NCI-H2107 treated with DMSO at 0.1 percent for 48 hours (cell line): Measurements from ENCODE around the gene SHISA3.

Experiments
- DNase-seq: peaks from one replicate; lab custom pipeline; 2025; ENCODE audit not compliant: unreplicated experiment; lab: John Stamatoyannopoulos, UW

Gene SHISA3

DNA sequence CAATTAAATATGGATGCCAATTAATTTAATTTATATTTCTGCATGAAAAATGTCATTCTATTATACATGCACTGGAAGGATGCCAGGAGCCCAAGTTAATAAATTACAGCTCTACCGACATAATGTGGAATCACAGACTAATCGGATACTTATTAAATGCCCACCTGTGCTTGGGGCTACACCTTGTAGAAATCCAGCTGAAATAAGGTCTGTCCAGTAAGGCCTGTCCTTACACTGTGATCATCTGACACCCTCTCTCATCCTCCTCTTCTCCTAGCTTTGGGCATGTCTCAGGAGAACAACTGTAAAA, 6.0 kb upstream of the SHISA3 start:
- no peak for DNase-seq

DNA sequence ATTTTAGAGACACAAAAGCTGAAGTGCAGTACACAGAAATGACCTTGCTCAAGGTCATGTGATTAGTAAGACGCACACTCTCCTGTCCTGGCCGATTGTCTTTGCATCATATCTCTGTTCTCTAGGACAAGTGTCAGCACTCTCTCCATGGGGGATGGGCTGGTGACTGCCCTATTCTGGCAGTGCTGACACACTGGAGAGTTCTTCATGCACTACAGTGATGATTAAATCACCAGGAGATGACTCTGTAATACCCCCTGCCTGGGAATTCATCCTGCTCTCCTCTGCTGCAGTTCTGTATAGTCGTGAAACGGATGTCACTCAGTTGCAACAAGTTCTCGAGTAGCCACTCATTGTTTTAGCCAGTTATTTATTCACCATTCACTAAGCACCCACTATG, 5.3 kb upstream of the SHISA3 start:
- DNase-seq: no peak

GRCh38 chr4:42392436-42392835, 4.9 kb upstream of the SHISA3 start:
- no peak for DNase-seq

GRCh38 chr4:42395595-42395994, 1.7 kb upstream of the SHISA3 start:
- no peak for DNase-seq

GRCh38 chr4:42396361-42396751, 932 bp upstream of the SHISA3 start:
- no peak for DNase-seq

GRCh38 chr4:42397635-42398170, 415 bp downstream of the SHISA3 start:
- DNase-seq: no peak

DNA sequence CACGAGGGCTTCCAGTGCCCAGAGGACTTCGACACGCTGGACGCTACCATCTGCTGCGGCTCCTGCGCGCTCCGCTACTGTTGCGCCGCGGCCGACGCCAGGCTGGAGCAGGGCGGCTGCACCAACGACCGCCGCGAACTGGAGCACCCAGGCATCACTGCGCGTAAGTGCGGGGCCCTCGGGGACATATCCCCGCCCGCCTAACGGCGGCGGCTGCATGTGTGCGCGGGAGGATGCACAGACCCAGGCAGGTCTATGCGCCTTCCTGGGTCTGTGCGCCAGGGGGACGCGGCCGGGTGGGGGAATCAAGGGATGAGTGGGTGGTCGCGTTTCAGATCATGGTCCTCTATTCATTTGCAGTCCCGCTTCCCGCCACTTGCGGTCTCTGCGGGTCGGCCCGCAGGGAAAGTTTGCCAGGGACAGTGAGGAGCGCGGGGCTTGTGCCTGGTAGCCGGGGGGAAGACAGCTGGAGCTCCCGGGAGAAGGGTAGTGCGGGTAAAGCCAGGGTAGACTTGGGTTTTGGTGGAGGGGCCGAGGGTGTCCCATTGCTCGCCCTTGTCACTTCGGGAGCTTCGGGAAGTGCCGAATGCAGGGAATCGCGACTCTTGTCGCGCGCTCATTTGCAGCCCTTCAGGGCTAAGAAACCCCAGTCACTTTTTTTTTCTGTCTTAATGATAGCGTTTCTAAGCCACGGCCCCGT, 1.0 kb downstream of the SHISA3 start:
- DNase-seq: no peak

- no peak for DNase-seq
These were observed 1.6 kb downstream of the SHISA3 start for GRCh38 chr4:42398871-42399331.

- no peak for DNase-seq
These were observed 2.1 kb downstream of the SHISA3 start for GRCh38 chr4:42399393-42399792.

- DNase-seq: no peak
These were observed 3.9 kb downstream of the SHISA3 start for GRCh38 chr4:42401171-42401570.

GRCh38 chr4:42404001-42404400, 6.7 kb downstream of the SHISA3 start:
- no peak for DNase-seq

DNA sequence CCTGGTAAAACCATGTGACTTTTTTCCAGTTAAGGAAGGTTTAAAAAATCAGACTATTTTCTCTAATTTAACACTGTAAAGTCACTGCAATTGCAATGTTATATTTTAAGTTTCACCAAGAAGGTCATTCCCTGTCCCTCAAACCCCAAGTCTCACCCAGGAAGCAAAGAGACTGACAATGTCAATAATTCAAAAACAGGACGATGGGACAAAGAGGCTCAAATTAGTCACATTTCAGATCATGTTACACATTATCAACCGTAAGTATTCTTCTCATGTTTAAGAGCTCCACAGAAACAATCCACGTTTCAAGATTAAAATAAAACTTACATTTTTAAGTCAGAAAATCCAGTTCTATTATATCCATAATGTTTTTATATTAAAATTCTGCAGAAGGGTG, 13.2 kb downstream of the SHISA3 start:
- DNase-seq: no peak

DNA sequence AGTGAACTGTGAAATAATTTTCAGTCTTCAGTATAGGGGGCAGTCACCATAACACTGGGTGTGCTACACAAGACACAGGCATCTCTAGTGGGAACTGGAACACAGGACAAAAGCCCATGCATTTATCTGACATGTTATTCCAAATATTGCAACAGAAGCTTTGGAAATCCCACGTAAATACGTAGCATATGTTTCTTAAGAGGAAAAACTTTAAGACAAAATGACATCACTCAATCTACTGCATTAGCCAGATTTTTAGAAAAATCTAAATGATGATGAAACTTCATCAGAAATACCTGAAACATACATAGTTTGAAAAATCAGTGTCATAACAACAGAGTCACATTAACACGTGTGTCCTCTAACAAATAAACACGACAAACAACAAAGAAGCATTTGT, 14.5 kb downstream of the SHISA3 start:
- no peak for DNase-seq

DNA sequence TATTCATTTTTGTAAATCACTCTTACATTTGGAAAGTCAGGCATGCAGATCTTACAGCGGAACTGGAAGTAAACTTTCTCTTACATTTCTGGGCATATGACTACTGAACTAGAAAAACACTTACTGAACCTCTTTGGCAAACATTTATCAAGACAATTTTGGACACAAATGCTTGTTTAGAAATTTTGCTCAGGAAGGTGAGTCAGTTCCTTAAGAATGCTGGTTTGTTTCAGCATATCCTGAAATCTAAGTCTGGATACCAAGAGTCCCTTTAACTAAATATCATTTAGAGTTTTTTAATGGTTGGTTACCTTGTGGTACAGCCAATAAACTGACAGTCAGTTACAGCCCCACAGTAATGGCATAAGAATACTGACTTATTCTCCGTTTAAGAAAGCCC, 15.0 kb downstream of the SHISA3 start:
- DNase-seq: no peak

DNA sequence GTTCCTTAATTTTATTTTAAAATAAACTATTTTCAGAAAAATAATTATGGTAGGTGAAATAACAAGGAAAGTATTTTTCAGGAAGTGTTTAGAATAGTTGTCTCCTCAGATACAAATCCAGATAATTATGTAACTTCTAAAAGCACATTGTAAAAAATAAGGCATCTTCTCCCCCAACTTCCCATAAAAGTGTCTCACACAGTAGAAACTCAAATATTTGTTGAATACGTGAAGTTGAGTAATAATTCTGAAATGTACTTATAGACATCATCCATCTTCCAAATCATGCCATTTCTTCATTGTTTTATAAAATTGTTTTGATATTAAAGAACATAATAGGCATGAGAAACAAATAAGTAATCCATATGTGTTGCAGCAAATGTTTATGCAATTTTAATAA, 18.0 kb downstream of the SHISA3 start:
- no peak for DNase-seq

- no peak for DNase-seq
These were observed 18.7 kb downstream of the SHISA3 start for GRCh38 chr4:42416017-42416416.

GRCh38 chr4:42417550-42417949, 20.3 kb downstream of the SHISA3 start:
- no peak for DNase-seq

GRCh38 chr4:42420140-42420539, 22.9 kb downstream of the SHISA3 start:
- no peak for DNase-seq

- DNase-seq: no peak
These were observed 28.1 kb downstream of the SHISA3 start for GRCh38 chr4:42425146-42426065.

DNA sequence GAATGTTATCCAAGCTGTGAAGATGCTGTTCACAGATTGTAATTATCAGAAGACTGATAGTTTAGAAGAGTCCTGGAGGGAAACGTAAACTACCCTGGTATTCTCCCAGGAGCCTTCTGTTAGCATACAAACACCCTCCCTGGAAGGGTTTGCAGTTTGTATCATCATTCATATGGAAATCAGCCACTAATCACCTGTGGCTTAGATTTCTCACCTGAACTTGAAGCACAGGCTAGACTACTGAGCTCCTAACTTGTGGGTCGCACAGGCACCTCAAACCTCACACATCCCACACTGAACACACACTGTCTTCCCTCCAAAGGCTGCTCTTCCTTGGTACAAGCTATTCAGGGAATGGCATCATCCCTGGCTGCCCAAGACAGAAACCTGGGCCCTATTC, 30.7 kb downstream of the SHISA3 start:
- no peak for DNase-seq

GRCh38 chr4:42436928-42437565, 39.8 kb downstream of the SHISA3 start:
- no peak for DNase-seq

- DNase-seq: no peak
These were observed 42.8 kb downstream of the SHISA3 start for GRCh38 chr4:42440083-42440482.
